Measurements from ENCODE around the gene BTBD9.

GRCh38 chr6:38290133-38290799, 349.5 kb downstream of the BTBD9 start:
- TF ChIP-seq POLR2AphosphoS5 (IDR thresholded peaks at IDR 0.05; ENCODE audit: insufficient read depth, low read depth, low read length): no peak
- TF ChIP-seq CTCF (IDR thresholded peaks at IDR 0.05; ENCODE audit: extremely low read depth in 1 of 2, insufficient read depth in 1 of 2, low read depth in 1 of 2, low read length in 2 of 2): no peak
- TF ChIP-seq MAX (IDR thresholded peaks at IDR 0.05; ENCODE audit: insufficient read depth, insufficient read length): no peak
- no peak for TF ChIP-seq POLR2A (IDR thresholded peaks at IDR 0.05; ENCODE audit: low read depth, low read length)
- TF ChIP-seq FOS (IDR thresholded peaks at IDR 0.05; ENCODE audit: borderline replicate concordance, insufficient read depth, low read length): no peak
- no peak for TF ChIP-seq EZH2 (IDR thresholded peaks at IDR 0.05; ENCODE audit: borderline replicate concordance, low read depth, low read length, severe bottlenecking)
- no peak for TF ChIP-seq JUN (IDR thresholded peaks at IDR 0.05; ENCODE audit: borderline replicate concordance, insufficient read depth, insufficient read length, low read depth)
- no peak for TF ChIP-seq MYC (IDR thresholded peaks at IDR 0.05; ENCODE audit: low read depth, low read length)

All from endothelial cell of umbilical vein (primary cell).